H9 (cell line): Measurements from ENCODE around the gene METTL25B. TPM values are rescaled to one million over a fixed set of nuclear protein-coding genes. Genes with fewer than 3 reads are reported as not detected.

Source experiments
- DNase-seq: peaks from one replicate; pipeline ENCODE4 v3.0.0-alpha.2; 2017
- H2AFZ ChIP-seq: one replicate; pipeline ENCODE4 v1.6.1; 2013; ENCODE audit warnings: mild to moderate bottlenecking, low read length, control low read depth, moderate library complexity
- H2AK5ac ChIP-seq: 2 replicates; pipeline ENCODE4 v1.6.1; 2013; ENCODE audit warnings: low read length, control low read depth, mixed read lengths; ENCODE audit not compliant: insufficient read length
- H2BK120ac ChIP-seq: one replicate; pipeline ENCODE4 v1.6.1; 2013; ENCODE audit warnings: low read depth, mild to moderate bottlenecking, low read length, control low read depth, inconsistent platforms; ENCODE audit not compliant: poor library complexity, severe bottlenecking
- H2BK12ac ChIP-seq: 2 replicates; pipeline ENCODE4 v1.6.1; 2013; ENCODE audit warnings: low read length, control low read depth, mixed read lengths, low read depth; ENCODE audit not compliant: insufficient read length
- H2BK15ac ChIP-seq: 2 replicates; pipeline ENCODE4 v1.6.1; 2013; ENCODE audit warnings: low read depth, low read length, control low read depth
- H2BK20ac ChIP-seq: one replicate; pipeline ENCODE4 v1.6.1; 2013; ENCODE audit warnings: low read depth, mild to moderate bottlenecking, low read length, control low read depth, inconsistent platforms; ENCODE audit not compliant: poor library complexity, severe bottlenecking
- H2BK5ac ChIP-seq: 2 replicates; pipeline ENCODE4 v1.6.1; 2013; ENCODE audit warnings: low read length, control low read depth, mixed read lengths; ENCODE audit not compliant: insufficient read length
- H3K14ac ChIP-seq: 2 replicates; pipeline ENCODE4 v1.6.1; 2013; ENCODE audit warnings: low read length, control low read depth; ENCODE audit not compliant: insufficient read depth
- H3K18ac ChIP-seq: 2 replicates; pipeline ENCODE4 v1.6.1; 2013; ENCODE audit warnings: low read depth, mild to moderate bottlenecking, mixed read lengths, low read length, control low read depth; ENCODE audit not compliant: insufficient read length
- H3K23ac ChIP-seq: 2 replicates; pipeline ENCODE4 v1.6.1; 2013; ENCODE audit warnings: low read length, control low read depth, mixed read lengths, low read depth; ENCODE audit not compliant: insufficient read length
- H3K23me2 ChIP-seq: 2 replicates; pipeline ENCODE4 v1.6.1; 2013; ENCODE audit warnings: low read depth, mild to moderate bottlenecking, mixed read lengths, low read length, control low read depth; ENCODE audit not compliant: insufficient read length, poor library complexity, severe bottlenecking
- H3K27ac ChIP-seq: 2 replicates; pipeline ENCODE4 v1.5.1; 2013; ENCODE audit warnings: low read length, control low read depth, mixed read lengths, low read depth; ENCODE audit not compliant: insufficient read length
- H3K27me3 ChIP-seq: 2 replicates; pipeline ENCODE4 v1.6.1; 2013; ENCODE audit warnings: low read length, control low read depth, inconsistent platforms; ENCODE audit not compliant: insufficient read depth
- H3K4ac ChIP-seq: 2 replicates; pipeline ENCODE4 v1.6.1; 2013; ENCODE audit warnings: low read depth, mild to moderate bottlenecking, control low read depth, inconsistent platforms, low read length, moderate library complexity
- H3K4me1 ChIP-seq: 2 replicates; pipeline ENCODE4 v1.6.1; 2013; ENCODE audit warnings: low read length, control low read depth, inconsistent platforms; ENCODE audit not compliant: insufficient read depth
- H3K4me2 ChIP-seq: 2 replicates; pipeline ENCODE4 v1.6.1; 2013; ENCODE audit warnings: low read length, control low read depth, mixed read lengths; ENCODE audit not compliant: insufficient read length, insufficient read depth
- H3K56ac ChIP-seq: 2 replicates; pipeline ENCODE4 v1.6.1; 2013; ENCODE audit warnings: low read depth, mild to moderate bottlenecking, mixed read lengths, low read length, control low read depth; ENCODE audit not compliant: insufficient read length
- H3K79me1 ChIP-seq: 2 replicates; pipeline ENCODE4 v1.6.1; 2013; ENCODE audit warnings: low read depth, mild to moderate bottlenecking, moderate library complexity, low read length, control low read depth, inconsistent platforms; ENCODE audit not compliant: insufficient read depth, poor library complexity, severe bottlenecking
- H3K79me2 ChIP-seq: 2 replicates; pipeline ENCODE4 v1.6.1; 2013; ENCODE audit warnings: low read length, control low read depth, inconsistent platforms; ENCODE audit not compliant: insufficient read depth
- H3K9ac ChIP-seq: 2 replicates; pipeline ENCODE4 v1.6.1; 2013; ENCODE audit warnings: low read length, control low read depth, mixed read lengths; ENCODE audit not compliant: insufficient read length; ENCODE audit errors: extremely low read depth
- H3K9me3 ChIP-seq: one replicate; pipeline ENCODE4 v1.6.1; 2013; ENCODE audit warnings: low read depth, low read length, inconsistent platforms; ENCODE audit not compliant: control insufficient read depth
- H3T11ph ChIP-seq: one replicate; pipeline ENCODE4 v1.6.1; 2013; ENCODE audit warnings: mild to moderate bottlenecking, low read length, control low read depth, inconsistent platforms
- H4K20me1 ChIP-seq: one replicate; pipeline ENCODE4 v1.6.1; 2013; ENCODE audit not compliant: control insufficient read depth, insufficient read length, insufficient read depth
- H4K5ac ChIP-seq: 2 replicates; pipeline ENCODE4 v1.6.1; 2013; ENCODE audit warnings: low read depth, mild to moderate bottlenecking, mixed read lengths, low read length, control low read depth; ENCODE audit not compliant: insufficient read length
- H4K8ac ChIP-seq: replicated peaks from 2 replicates; pipeline ENCODE4 v1.6.1; 2013; ENCODE audit warnings: low read length, control low read depth, mixed read lengths, low read depth; ENCODE audit not compliant: insufficient read length
- H4K91ac ChIP-seq: 2 replicates; pipeline ENCODE4 v1.6.1; 2013; ENCODE audit warnings: low read depth, mild to moderate bottlenecking, moderate library complexity, mixed read lengths, low read length, control low read depth; ENCODE audit not compliant: insufficient read length
- H3K27ac Mint-ChIP-seq, 3 experiments: 2 replicates in 2 of 3; 3 replicates in 1 of 3; pipeline ENCODE4 v1.8.0; 2020 to 2021; ENCODE audit warnings: mixed read lengths in 3 of 3, mild to moderate bottlenecking in 1 of 3, moderate library complexity in 1 of 3
- H3K27me3 Mint-ChIP-seq: 2 replicates; pipeline ENCODE4 v1.8.0; 2021; ENCODE audit warnings: low read depth, mild to moderate bottlenecking, moderate library complexity, mixed read lengths
- H3K36me3 Mint-ChIP-seq, 3 experiments: 2 replicates in 2 of 3; 3 replicates in 1 of 3; pipeline ENCODE4 v1.8.0; 2020 to 2021; ENCODE audit warnings: low read depth in 3 of 3, mixed read lengths in 3 of 3; ENCODE audit not compliant: insufficient read depth in 1 of 3
- H3K4me1 Mint-ChIP-seq, 2 experiments: 2 replicates each; pipeline ENCODE4 v1.8.0; 2020; ENCODE audit warnings: mixed read lengths in 2 of 2
- H3K4me3 Mint-ChIP-seq, 2 experiments: 2 replicates in 1 of 2; 3 replicates in 1 of 2; pipeline ENCODE4 v1.8.0; 2020 to 2021; ENCODE audit warnings: mild to moderate bottlenecking in 2 of 2, mixed read lengths in 2 of 2, moderate library complexity in 1 of 2
- H3K9me3 Mint-ChIP-seq, 2 experiments: 2 replicates in 1 of 2; 3 replicates in 1 of 2; pipeline ENCODE4 v1.8.0; 2020; ENCODE audit warnings: mild to moderate bottlenecking in 2 of 2, mixed read lengths in 2 of 2, moderate library complexity in 1 of 2
- CTCF ChIP-seq: fragments of 200-600 bp; sonication (generic); conservative IDR thresholded peaks from 3 replicates; pipeline ENCODE4 v1.8.0; 2021; ENCODE audit warnings: antibody characterized with exemption, mild to moderate bottlenecking
- WGBS: extraction: QIAGEN DNeasy Blood & Tissue Kit; methylation state at CpG from one replicate; pipeline ENCODE4 v1.1.7; 2013; ENCODE audit warnings: missing lambda C conversion rate, low lambda C conversion rate, mixed read lengths; ENCODE audit not compliant: insufficient read length; ENCODE audit errors: extremely low coverage; 5-methylcytosine and 5-hydroxymethylcytosine counted together
- total RNA-seq: library from RNA; stranded (reverse); gene quantifications from 2 replicates; pipeline ENCODE4 v1.2.1, GENCODE V29; 2021

The METTL25B gene
- total RNA-seq, 1 experiment from 2014 or later: 26.2 TPM

- H3K79me1 ChIP-seq: peaks cover 14% of the 10 kb centered on the region
- H2AK5ac ChIP-seq: no peak overlapping the region
- peaks cover 16% of the 10 kb centered on the region; the same call in 1 of the 2 replicates for H3K79me2 ChIP-seq
- WGBS: no CpG with 5 or more reads among the region's 4 CpGs
- H4K8ac ChIP-seq: no peak overlapping the region
- H3K9ac ChIP-seq: no peak overlapping the region
- H3K4me1 ChIP-seq: peaks cover 3% of the 10 kb centered on the region; the same call in 1 of the 2 replicates
- no peaks in the 10 kb centered on the region for H3K23me2 ChIP-seq
- no peaks in the 10 kb centered on the region for H3K27me3 ChIP-seq
- DNase-seq: no peak
- peaks cover 24 to 47% (median 36%) of the 10 kb centered on the region in 3 experiments for H3K36me3 Mint-ChIP-seq
- H2BK12ac ChIP-seq: no peak overlapping the region
- no peak overlapping the region; a peak in 1 of 7 replicates for H3K27ac Mint-ChIP-seq
- no peak overlapping the region for H2BK120ac ChIP-seq
- H3K56ac ChIP-seq: no peak overlapping the region
- no peak overlapping the region for H3K4ac ChIP-seq
- no peak overlapping the region for H2BK5ac ChIP-seq
- no peak overlapping the region for H4K91ac ChIP-seq
- H3K14ac ChIP-seq: no peak overlapping the region
- H4K20me1 ChIP-seq: peaks cover 3% of the 10 kb centered on the region
- no peak overlapping the region for H3T11ph ChIP-seq
- no peaks in the 10 kb centered on the region for H3K9me3 Mint-ChIP-seq
- H4K5ac ChIP-seq: no peak overlapping the region
- no peak overlapping the region for H3K23ac ChIP-seq
- H3K4me2 ChIP-seq: no peak overlapping the region
- no peaks in the 10 kb centered on the region for H3K9me3 ChIP-seq
- H3K18ac ChIP-seq: no peak overlapping the region
- H3K27me3 Mint-ChIP-seq: no peaks in the 10 kb centered on the region; the same call in 1 of the 2 replicates
- H3K4me1 Mint-ChIP-seq: peaks cover 6 to 9% of the 10 kb centered on the region in 2 experiments
- no peak overlapping the region for H2BK20ac ChIP-seq
- no peak overlapping the region for H3K4me3 Mint-ChIP-seq
- H2AFZ ChIP-seq: no peak overlapping the region
- H2BK15ac ChIP-seq: no peak overlapping the region
- TF ChIP-seq CTCF: no peak
- no peak overlapping the region for H3K27ac ChIP-seq
Observed at GRCh38 chr1:156721535-156721934, 6.7 kb upstream of the METTL25B start.
